A549 (cell line): Measurements from ENCODE around the gene MPC1L.

Experiments used
- BHLHE40 ChIP-seq: IDR thresholded peaks from 2 replicates; pipeline ENCODE4 v1.6.1; 2012; ENCODE audit warnings: low read depth, low read length, inconsistent platforms
- ELK1 ChIP-seq: fragments of 150-350 bp; IDR thresholded peaks from 2 replicates; pipeline ENCODE4 v1.6.1; 2014; ENCODE audit warnings: low read depth, mild to moderate bottlenecking, low read length
- JUNB ChIP-seq: fragments of >200 bp; sonication (Bioruptor Twin); formaldehyde crosslinking; IDR thresholded peaks from 2 replicates; pipeline ENCODE4 v1.6.1; 2016
- POLR2A ChIP-seq: IDR thresholded peaks from 2 replicates; pipeline ENCODE4 v1.6.1; 2012; ENCODE audit warnings: mild to moderate bottlenecking, low read length
- RAD21 ChIP-seq, 2 experiments: fragments of >200 bp in 1 of 2; sonication (Bioruptor Twin) in 1 of 2; formaldehyde crosslinking in 1 of 2; IDR thresholded peaks in 1 of 2; conservative IDR thresholded peaks in 1 of 2; 2 replicates in 1 of 2; 3 replicates in 1 of 2; pipeline ENCODE4 v1.6.1; 2012 to 2018; ENCODE audit warnings: inconsistent platforms in 1 of 2
- SREBF2 ChIP-seq: fragments of 450-650 bp; IDR thresholded peaks from 2 replicates; pipeline ENCODE4 v1.6.1; 2014; ENCODE audit warnings: mild to moderate bottlenecking, moderate library complexity
- ZFP36 ChIP-seq: fragments of 450-650 bp; IDR thresholded peaks from 2 replicates; pipeline ENCODE4 v1.6.1; 2014; ENCODE audit warnings: borderline replicate concordance; ENCODE audit not compliant: partially characterized antibody
- TF ChIP-seq, protein P1 (sequence below): fragments of >200 bp; sonication (Bioruptor Twin); formaldehyde crosslinking; IDR thresholded peaks from 3 replicates; pipeline ENCODE4 v1.5.1; 2016
- TF ChIP-seq, protein P2 (sequence below): fragments of 200-600 bp; sonication (generic); IDR thresholded peaks from 2 replicates; pipeline ENCODE4 v1.6.1; 2016; ENCODE audit warnings: antibody characterized with exemption, mild to moderate bottlenecking, moderate library complexity

- no peak for TF ChIP-seq RAD21 (conservative IDR thresholded peaks at IDR 0.05 in 1 of 2, IDR thresholded peaks at IDR 0.05 in 1 of 2)
- TF ChIP-seq, protein P1, sequence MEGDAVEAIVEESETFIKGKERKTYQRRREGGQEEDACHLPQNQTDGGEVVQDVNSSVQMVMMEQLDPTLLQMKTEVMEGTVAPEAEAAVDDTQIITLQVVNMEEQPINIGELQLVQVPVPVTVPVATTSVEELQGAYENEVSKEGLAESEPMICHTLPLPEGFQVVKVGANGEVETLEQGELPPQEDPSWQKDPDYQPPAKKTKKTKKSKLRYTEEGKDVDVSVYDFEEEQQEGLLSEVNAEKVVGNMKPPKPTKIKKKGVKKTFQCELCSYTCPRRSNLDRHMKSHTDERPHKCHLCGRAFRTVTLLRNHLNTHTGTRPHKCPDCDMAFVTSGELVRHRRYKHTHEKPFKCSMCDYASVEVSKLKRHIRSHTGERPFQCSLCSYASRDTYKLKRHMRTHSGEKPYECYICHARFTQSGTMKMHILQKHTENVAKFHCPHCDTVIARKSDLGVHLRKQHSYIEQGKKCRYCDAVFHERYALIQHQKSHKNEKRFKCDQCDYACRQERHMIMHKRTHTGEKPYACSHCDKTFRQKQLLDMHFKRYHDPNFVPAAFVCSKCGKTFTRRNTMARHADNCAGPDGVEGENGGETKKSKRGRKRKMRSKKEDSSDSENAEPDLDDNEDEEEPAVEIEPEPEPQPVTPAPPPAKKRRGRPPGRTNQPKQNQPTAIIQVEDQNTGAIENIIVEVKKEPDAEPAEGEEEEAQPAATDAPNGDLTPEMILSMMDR: no peak
- no peak for TF ChIP-seq ELK1
- no peak for TF ChIP-seq JUNB
- TF ChIP-seq SREBF2: no peak
- TF ChIP-seq, protein P2, sequence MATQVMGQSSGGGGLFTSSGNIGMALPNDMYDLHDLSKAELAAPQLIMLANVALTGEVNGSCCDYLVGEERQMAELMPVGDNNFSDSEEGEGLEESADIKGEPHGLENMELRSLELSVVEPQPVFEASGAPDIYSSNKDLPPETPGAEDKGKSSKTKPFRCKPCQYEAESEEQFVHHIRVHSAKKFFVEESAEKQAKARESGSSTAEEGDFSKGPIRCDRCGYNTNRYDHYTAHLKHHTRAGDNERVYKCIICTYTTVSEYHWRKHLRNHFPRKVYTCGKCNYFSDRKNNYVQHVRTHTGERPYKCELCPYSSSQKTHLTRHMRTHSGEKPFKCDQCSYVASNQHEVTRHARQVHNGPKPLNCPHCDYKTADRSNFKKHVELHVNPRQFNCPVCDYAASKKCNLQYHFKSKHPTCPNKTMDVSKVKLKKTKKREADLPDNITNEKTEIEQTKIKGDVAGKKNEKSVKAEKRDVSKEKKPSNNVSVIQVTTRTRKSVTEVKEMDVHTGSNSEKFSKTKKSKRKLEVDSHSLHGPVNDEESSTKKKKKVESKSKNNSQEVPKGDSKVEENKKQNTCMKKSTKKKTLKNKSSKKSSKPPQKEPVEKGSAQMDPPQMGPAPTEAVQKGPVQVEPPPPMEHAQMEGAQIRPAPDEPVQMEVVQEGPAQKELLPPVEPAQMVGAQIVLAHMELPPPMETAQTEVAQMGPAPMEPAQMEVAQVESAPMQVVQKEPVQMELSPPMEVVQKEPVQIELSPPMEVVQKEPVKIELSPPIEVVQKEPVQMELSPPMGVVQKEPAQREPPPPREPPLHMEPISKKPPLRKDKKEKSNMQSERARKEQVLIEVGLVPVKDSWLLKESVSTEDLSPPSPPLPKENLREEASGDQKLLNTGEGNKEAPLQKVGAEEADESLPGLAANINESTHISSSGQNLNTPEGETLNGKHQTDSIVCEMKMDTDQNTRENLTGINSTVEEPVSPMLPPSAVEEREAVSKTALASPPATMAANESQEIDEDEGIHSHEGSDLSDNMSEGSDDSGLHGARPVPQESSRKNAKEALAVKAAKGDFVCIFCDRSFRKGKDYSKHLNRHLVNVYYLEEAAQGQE: no peak
- no peak for TF ChIP-seq BHLHE40
- TF ChIP-seq ZFP36: no peak
- no peak for TF ChIP-seq POLR2A
Observed at GRCh38 chrX:40625294-40625693, 2.1 kb downstream of the MPC1L start.
